Nephron progenitor cell (in vitro differentiated cells): Measurements from ENCODE around the gene FAM50B.

ENCODE experiments used
- DNase-seq: peaks from one replicate; pipeline ENCODE4 v3.0.0; 2021
- H3K27ac Mint-ChIP-seq: 2 replicates; pipeline ENCODE4 v1.8.0; 2021; ENCODE audit warnings: mild to moderate bottlenecking, moderate library complexity, mixed read lengths
- H3K27me3 Mint-ChIP-seq: 2 replicates; pipeline ENCODE4 v1.8.0; 2021; ENCODE audit warnings: mild to moderate bottlenecking, low read depth, mixed read lengths; ENCODE audit not compliant: poor library complexity
- H3K36me3 Mint-ChIP-seq: 2 replicates; pipeline ENCODE4 v1.8.0; 2021; ENCODE audit warnings: low read depth, mixed read lengths
- H3K4me1 Mint-ChIP-seq: 2 replicates; pipeline ENCODE4 v1.8.0; 2021; ENCODE audit warnings: mixed read lengths
- H3K4me3 Mint-ChIP-seq: 2 replicates; pipeline ENCODE4 v1.8.0; 2021; ENCODE audit warnings: mild to moderate bottlenecking, moderate library complexity, mixed read lengths
- H3K9me3 Mint-ChIP-seq: 2 replicates; pipeline ENCODE4 v1.8.0; 2021; ENCODE audit warnings: mild to moderate bottlenecking, moderate library complexity, mixed read lengths
- CTCF ChIP-seq: fragments of 200-600 bp; sonication (generic); IDR thresholded peaks from 2 replicates; pipeline ENCODE4 v1.5.0; 2021; ENCODE audit warnings: antibody characterized with exemption

The FAM50B gene

GRCh38 chr6:3852391-3852790, 3.2 kb downstream of the FAM50B start:
- H3K9me3 Mint-ChIP-seq: peaks cover 23% of the 10 kb centered on the region
- peaks cover 6% of the 10 kb centered on the region for H3K36me3 Mint-ChIP-seq
- TF ChIP-seq CTCF: no peak
- DNase-seq: no peak
- peaks cover 6% of the 10 kb centered on the region for H3K4me1 Mint-ChIP-seq
- H3K27ac Mint-ChIP-seq: no peak overlapping the region
- H3K27me3 Mint-ChIP-seq: peaks cover 23% of the 10 kb centered on the region
- H3K4me3 Mint-ChIP-seq: no peak overlapping the region

- no peak overlapping the region for H3K4me3 Mint-ChIP-seq
- no peak overlapping the region for H3K27ac Mint-ChIP-seq
- DNase-seq: no peak
- H3K9me3 Mint-ChIP-seq: peaks cover 9% of the 10 kb centered on the region
- H3K4me1 Mint-ChIP-seq: peaks cover under 1% of the 10 kb centered on the region
- H3K27me3 Mint-ChIP-seq: peaks cover 40% of the 10 kb centered on the region
- peaks cover 2% of the 10 kb centered on the region for H3K36me3 Mint-ChIP-seq
- no peak for TF ChIP-seq CTCF
These were observed 6.7 kb downstream of the FAM50B start for GRCh38 chr6:3855866-3856265.

GRCh38 chr6:3856576-3856975, 7.4 kb downstream of the FAM50B start:
- no peak for TF ChIP-seq CTCF
- H3K9me3 Mint-ChIP-seq: peaks cover 8% of the 10 kb centered on the region

GRCh38 chr6:3857468-3858456, 8.6 kb downstream of the FAM50B start:
- no peak overlapping the region for H3K4me3 Mint-ChIP-seq
- no peak for DNase-seq
- peaks cover 58% of the 10 kb centered on the region for H3K27me3 Mint-ChIP-seq
- peaks cover 7% of the 10 kb centered on the region for H3K4me1 Mint-ChIP-seq
- H3K27ac Mint-ChIP-seq: no peak overlapping the region
- H3K9me3 Mint-ChIP-seq: peaks cover 13% of the 10 kb centered on the region
- no peaks in the 10 kb centered on the region for H3K36me3 Mint-ChIP-seq
- no peak for TF ChIP-seq CTCF

More at GRCh38 chr6:3856576-3856975, 7.4 kb downstream of the FAM50B start:
- Mint-ChIP-seq H3K36me3 (no peaks in the 10 kb centered on the region), H3K27ac (no peak overlapping the region), H3K4me1 (peaks cover 7% of the 10 kb centered on the region), H3K27me3 (peaks cover 46% of the 10 kb centered on the region), H3K4me3 (no peak overlapping the region)
- no peak for DNase-seq

GRCh38 chr6:3859878-3860552, 10.8 kb downstream of the FAM50B start:
- peaks cover 13% of the 10 kb centered on the region for H3K9me3 Mint-ChIP-seq
- TF ChIP-seq CTCF: no peak
- peaks cover 60% of the 10 kb centered on the region for H3K27me3 Mint-ChIP-seq
- no peak for DNase-seq
- no peak overlapping the region for H3K4me3 Mint-ChIP-seq
- H3K27ac Mint-ChIP-seq: no peak overlapping the region
- H3K4me1 Mint-ChIP-seq: peaks cover 7% of the 10 kb centered on the region
- H3K36me3 Mint-ChIP-seq: no peaks in the 10 kb centered on the region
